Lower lobe of right lung (tissue), 2 donors: ENCODE results near the gene HYDIN. TPM values are rescaled to one million over a fixed set of nuclear protein-coding genes. Genes with fewer than 3 reads are reported as not detected.
A peak's percentile ranks its signal among the peaks of the same experiment; 100 is the strongest.

Source experiments
- ATAC-seq, 2 donors: fragments of 200-7000 bp; cut with Tn5 transposase; one replicate each; pipeline ENCODE4 v1.9.1; 2020 to 2022; ENCODE audit warnings: mild to moderate bottlenecking in 2 of 2, moderate library complexity in 2 of 2
- DNase-seq: peaks from one replicate; pipeline ENCODE4 v3.0.0-alpha.2; 2020
- H3K27ac ChIP-seq: fragments of 200-600 bp; one replicate; pipeline ENCODE4 v1.8.0; 2022
- H3K27me3 ChIP-seq: fragments of 200-600 bp; one replicate; pipeline ENCODE4 v1.8.0; 2022; ENCODE audit warnings: low read depth
- H3K36me3 ChIP-seq: fragments of 200-600 bp; one replicate; pipeline ENCODE4 v1.8.0; 2022; ENCODE audit warnings: mild to moderate bottlenecking
- H3K4me1 ChIP-seq: fragments of 200-600 bp; one replicate; pipeline ENCODE4 v1.8.0; 2022
- H3K4me3 ChIP-seq: fragments of 200-600 bp; one replicate; pipeline ENCODE4 v1.8.0; 2022; ENCODE audit warnings: mild to moderate bottlenecking
- H3K9me3 ChIP-seq: fragments of 200-600 bp; one replicate; pipeline ENCODE4 v1.8.0; 2022
- intact Hi-C: fragments of 100-400 bp; cut with DNase I; formaldehyde crosslinking; loops from one replicate; pipeline ENCODE4 v1.11.0; 2022
- total RNA-seq: library from RNA; stranded (reverse); fragmentation: NEBNext Ultra II Directional; extraction: Animal tissue kit (Norgen Biotek cat#: 25700); gene quantifications from one replicate; pipeline ENCODE4 v1.2.1, GENCODE V29; 2021
- TF ChIP-seq, protein P1 (sequence below): fragments of 200-600 bp; IDR thresholded peaks from one replicate; pipeline ENCODE4 v1.8.0; 2022; ENCODE audit warnings: antibody characterized with exemption, mild to moderate bottlenecking
- donor health status: DM: no; HTN: yes; CAD: no; lungs with severe emphysema.

The HYDIN gene
- total RNA-seq, 1 donor from 2014 or later = 19.5 TPM

DNA sequence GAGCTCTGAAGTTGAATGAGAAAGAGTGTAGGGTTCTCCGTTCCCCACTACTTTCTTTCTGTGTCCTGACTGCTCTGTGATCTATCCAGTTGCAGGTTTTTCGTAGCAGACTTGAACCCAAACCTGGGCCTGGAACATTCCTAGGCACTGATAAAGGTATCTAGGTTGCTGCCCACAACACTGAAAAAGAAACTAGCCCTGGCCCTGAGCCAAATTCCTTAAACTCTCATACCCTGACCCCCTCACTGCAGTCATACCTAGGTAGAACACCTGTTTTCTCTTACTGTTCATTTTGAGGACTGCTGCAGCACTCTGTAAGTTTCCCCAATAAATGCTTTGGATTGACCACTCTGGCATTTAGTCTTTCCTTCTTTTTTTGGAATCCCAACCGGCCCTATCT, 5.4 kb downstream of the HYDIN start:
- Histone ChIP-seq H3K9me3 (peaks cover 19% of the 10 kb centered on the region), H3K36me3 (no peaks in the 10 kb centered on the region), H3K27ac (no peak overlapping the region), H3K27me3 (no peaks in the 10 kb centered on the region), H3K4me3 (no peak overlapping the region), H3K4me1 (no peaks in the 10 kb centered on the region)
- intact Hi-C loops = no loop called here
- no peak for ATAC-seq
- TF ChIP-seq, protein P1, sequence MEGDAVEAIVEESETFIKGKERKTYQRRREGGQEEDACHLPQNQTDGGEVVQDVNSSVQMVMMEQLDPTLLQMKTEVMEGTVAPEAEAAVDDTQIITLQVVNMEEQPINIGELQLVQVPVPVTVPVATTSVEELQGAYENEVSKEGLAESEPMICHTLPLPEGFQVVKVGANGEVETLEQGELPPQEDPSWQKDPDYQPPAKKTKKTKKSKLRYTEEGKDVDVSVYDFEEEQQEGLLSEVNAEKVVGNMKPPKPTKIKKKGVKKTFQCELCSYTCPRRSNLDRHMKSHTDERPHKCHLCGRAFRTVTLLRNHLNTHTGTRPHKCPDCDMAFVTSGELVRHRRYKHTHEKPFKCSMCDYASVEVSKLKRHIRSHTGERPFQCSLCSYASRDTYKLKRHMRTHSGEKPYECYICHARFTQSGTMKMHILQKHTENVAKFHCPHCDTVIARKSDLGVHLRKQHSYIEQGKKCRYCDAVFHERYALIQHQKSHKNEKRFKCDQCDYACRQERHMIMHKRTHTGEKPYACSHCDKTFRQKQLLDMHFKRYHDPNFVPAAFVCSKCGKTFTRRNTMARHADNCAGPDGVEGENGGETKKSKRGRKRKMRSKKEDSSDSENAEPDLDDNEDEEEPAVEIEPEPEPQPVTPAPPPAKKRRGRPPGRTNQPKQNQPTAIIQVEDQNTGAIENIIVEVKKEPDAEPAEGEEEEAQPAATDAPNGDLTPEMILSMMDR = no peak
- DNase-seq = no peak

DNA sequence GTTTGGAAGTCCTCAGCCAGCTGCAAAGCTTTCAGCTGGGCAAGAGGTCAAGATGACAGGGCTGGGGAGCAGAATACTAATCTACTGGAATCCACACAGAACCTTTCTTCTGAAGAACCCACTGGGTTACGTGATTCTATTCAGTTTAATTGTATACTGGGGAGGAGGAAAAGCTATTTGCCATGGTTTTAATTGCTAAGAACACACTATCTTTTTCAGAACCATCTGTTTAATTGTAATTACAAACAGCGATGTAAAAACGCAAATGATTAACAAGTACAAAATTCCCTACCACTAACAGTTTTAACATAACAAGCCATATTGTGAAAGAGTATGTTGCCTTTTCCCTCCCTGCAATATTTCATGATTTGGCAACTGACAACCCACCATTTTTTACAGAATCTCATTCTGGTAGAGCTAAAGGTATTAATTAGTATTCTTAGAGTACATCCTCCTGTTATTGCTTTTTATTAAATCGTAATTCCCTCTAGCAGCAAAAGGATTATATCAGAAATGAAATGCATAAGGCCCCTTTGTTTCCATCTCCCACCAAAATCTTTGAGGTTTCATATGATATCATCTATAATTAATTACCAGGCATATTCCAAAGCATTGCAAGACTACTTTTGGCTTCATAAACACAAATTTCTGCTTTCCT, 12.1 kb downstream of the HYDIN start:
- Histone ChIP-seq H3K27me3 (no peaks in the 10 kb centered on the region), H3K36me3 (no peaks in the 10 kb centered on the region), H3K9me3 (no peaks in the 10 kb centered on the region), H3K27ac (no peak overlapping the region), H3K4me1 (no peaks in the 10 kb centered on the region), H3K4me3 (no peak overlapping the region)
- DNase-seq (no peak), ATAC-seq (no peak)
- TF ChIP-seq, protein P1 = no peak
- intact Hi-C loops = no loop called here

DNA sequence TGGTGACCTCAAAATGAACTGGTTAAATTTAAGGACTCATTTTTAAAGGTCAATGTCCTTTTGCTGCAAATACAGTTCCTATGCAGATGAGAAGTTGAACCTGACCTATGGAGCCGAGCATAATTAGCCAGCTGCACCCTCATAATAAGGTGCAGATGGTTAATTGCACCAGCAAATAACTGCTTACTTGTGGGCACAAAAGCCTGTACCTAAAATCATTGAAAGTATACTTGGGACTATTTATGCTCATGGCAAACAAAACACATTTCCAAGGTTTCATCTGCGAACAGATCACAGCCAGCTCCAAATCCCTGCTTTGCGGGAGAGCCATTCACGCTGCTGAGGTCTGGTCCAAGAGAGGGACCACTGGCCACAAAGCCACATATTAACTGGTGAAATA, 13.0 kb downstream of the HYDIN start:
- Histone ChIP-seq H3K4me1 (no peaks in the 10 kb centered on the region), H3K9me3 (no peaks in the 10 kb centered on the region), H3K4me3 (no peak overlapping the region), H3K27me3 (no peaks in the 10 kb centered on the region), H3K36me3 (no peaks in the 10 kb centered on the region), H3K27ac (no peak overlapping the region)
- ATAC-seq (no peak), DNase-seq (no peak)
- intact Hi-C loops = no loop called here
- TF ChIP-seq, protein P1 = no peak

DNA sequence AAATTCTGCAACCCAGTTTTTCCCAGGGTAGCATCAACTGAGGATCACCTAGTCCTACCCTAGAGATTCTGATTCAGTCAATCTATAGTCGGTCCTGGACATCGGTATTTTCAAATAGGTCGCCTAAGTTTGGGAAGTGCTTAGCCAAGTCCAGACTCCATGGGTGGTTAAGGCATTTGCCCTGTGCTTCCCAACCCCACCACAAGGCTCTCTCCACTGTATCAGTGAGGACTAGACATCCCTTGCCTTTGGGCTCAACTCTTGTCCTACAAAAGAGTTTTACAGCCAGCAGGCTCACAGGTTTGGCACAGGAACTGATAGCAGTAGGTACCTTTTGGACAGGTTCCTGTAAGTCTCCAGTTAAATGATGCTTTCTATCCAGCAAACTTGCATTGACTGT, 13.8 kb downstream of the HYDIN start:
- Histone ChIP-seq H3K4me1 (no peaks in the 10 kb centered on the region), H3K36me3 (no peaks in the 10 kb centered on the region), H3K27me3 (no peaks in the 10 kb centered on the region), H3K4me3 (no peak overlapping the region), H3K27ac (no peak overlapping the region), H3K9me3 (no peaks in the 10 kb centered on the region)
- TF ChIP-seq, protein P1 = no peak
- ATAC-seq (no peak), DNase-seq (no peak)
- intact Hi-C loops = no loop called here

DNA sequence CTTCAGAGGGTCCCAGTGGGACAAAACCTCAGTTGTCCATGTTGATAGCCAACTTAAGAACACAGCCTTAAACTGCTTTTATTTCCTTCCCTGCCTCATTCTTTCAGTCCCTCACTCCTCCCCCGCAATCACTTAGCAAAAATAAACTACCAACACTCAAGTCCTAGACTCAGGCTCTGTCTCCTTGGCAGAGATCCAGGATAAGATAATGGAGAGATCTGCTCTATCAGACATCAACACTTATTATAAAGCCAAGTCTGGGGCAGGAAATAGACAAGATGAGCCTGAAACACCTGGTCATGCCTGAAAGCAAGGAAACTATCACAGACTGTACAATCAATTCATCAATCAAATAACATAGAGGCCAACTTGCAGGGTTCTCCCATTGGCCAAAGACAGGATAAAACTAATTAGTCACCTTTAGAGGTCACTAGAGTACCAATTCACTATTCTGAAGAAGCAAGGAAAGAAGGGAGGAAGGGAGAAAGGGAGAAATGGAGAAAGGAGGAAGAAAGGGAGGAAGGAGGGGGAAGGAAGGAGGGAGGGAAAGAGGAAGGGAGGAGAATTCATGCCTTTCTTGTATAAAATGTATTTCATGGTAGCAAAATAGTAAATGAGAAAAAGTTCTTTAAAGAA, 15.7 kb downstream of the HYDIN start:
- H3K27me3 ChIP-seq = no peaks in the 10 kb centered on the region
- no peaks in the 10 kb centered on the region for H3K36me3 ChIP-seq
- intact Hi-C loops = no loop called here
- ATAC-seq (no peak), DNase-seq (no peak)
- H3K4me1 ChIP-seq = no peaks in the 10 kb centered on the region
- no peak overlapping the region for H3K27ac ChIP-seq
- TF ChIP-seq, protein P1 = peak; percentile 26
- H3K9me3 ChIP-seq = no peaks in the 10 kb centered on the region
- H3K4me3 ChIP-seq = no peak overlapping the region
